K562 (cell line): ENCODE measurements around the gene KIF23. TPM values are rescaled to one million over a fixed set of nuclear protein-coding genes. Genes with fewer than 3 reads are reported as not detected.

Source experiments
- ATAC-seq: fragments of 200-7000 bp; cut with Tn5 transposase; 3 replicates; pipeline ENCODE4 v1.9.1; 2020; ENCODE audit warnings: moderate library complexity
- BruUV-seq: library from RNA; stranded (reverse); fragments of 400-500 nt; replicated peaks from 2 replicates; lab custom pipeline; 2021; lab: Mats Ljungman, UMichigan
- CTCF ChIA-PET: fragments of 300-600 bp; formaldehyde crosslinking; extraction: SDS; loops from one replicate; lab custom pipeline; 2021; ENCODE audit warnings: low intra/inter-chr PET ratio; lab: Yijun Ruan, JAX
- POLR2A ChIA-PET: fragments of 300-600, 350-650 bp; sonication (Branson Sonifier 250); formaldehyde crosslinking; extraction: SDS; loops from one replicate; lab custom pipeline; 2021; ENCODE audit warnings: antibody characterized with exemption, inconsistent platforms; lab: Yijun Ruan, JAX
- DNase-seq, 4 experiments: peaks; one replicate each; pipeline versions ENCODE4 v3.0.0 to v3.0.0-alpha.2; 2011 to 2018; ENCODE audit warnings: low spot score in 3 of 4, mixed read lengths in 3 of 4; ENCODE audit errors: extremely low read depth in 1 of 4
- FAIRE-seq: peaks from 2 replicates; lab custom pipeline; 2011; peaks lifted over from hg19 to GRCh38; lab: Jason Lieb, UNC
- H2AFZ ChIP-seq: 2 replicates; pipeline ENCODE4 v1.6.0; 2011; ENCODE audit warnings: low read depth, low read length, control low read depth, inconsistent platforms
- H3K27ac ChIP-seq: fragments of 200-600 bp; 3 replicates; pipeline ENCODE4 v1.8.0; 2011; ENCODE audit warnings: low read depth, mild to moderate bottlenecking, control low read depth, inconsistent platforms, low read length, moderate library complexity, mixed read lengths; ENCODE audit errors: extremely low read depth
- H3K27me3 ChIP-seq, 2 experiments: fragments of 300-600 bp in 1 of 2; 2 replicates in 1 of 2; 3 replicates in 1 of 2; pipeline versions ENCODE4 v1.6.0 to v1.8.0; 2011; ENCODE audit warnings: inconsistent platforms in 2 of 2, low read length in 2 of 2, mild to moderate bottlenecking in 1 of 2, mixed read lengths in 1 of 2, moderate library complexity in 1 of 2; ENCODE audit not compliant: control insufficient read depth in 2 of 2, insufficient read depth in 2 of 2
- H3K36me3 ChIP-seq: fragments of 300-600 bp; 3 replicates; pipeline ENCODE4 v1.8.0; 2011; ENCODE audit warnings: mild to moderate bottlenecking, low read length, inconsistent platforms; ENCODE audit not compliant: control insufficient read depth, insufficient read depth
- H3K4me1 ChIP-seq, 2 experiments: fragments of 200-600 bp in 1 of 2; replicated peaks in 1 of 2; 2 replicates in 1 of 2; 3 replicates in 1 of 2; pipeline versions ENCODE4 v1.5.1 to v1.8.0; 2011; ENCODE audit warnings: inconsistent platforms in 2 of 2, low read length in 2 of 2, mild to moderate bottlenecking in 1 of 2, mixed read lengths in 1 of 2, moderate library complexity in 1 of 2; ENCODE audit not compliant: control insufficient read depth in 2 of 2, insufficient read depth in 2 of 2
- H3K4me2 ChIP-seq: 2 replicates; pipeline ENCODE4 v1.6.1; 2011; ENCODE audit warnings: low read length, control low read depth, inconsistent platforms, mixed read lengths; ENCODE audit not compliant: insufficient read depth
- H3K4me3 ChIP-seq: fragments of 200-600 bp; sonication (generic), shearing (Covaris generic); 2 replicates; pipeline ENCODE4 v1.5.1; 2016; ENCODE audit warnings: control low read depth, inconsistent platforms
- H3K79me2 ChIP-seq: fragments of 200-600 bp; 3 replicates; pipeline ENCODE4 v1.8.0; 2011; ENCODE audit warnings: low read length, inconsistent platforms; ENCODE audit not compliant: control insufficient read depth, insufficient read depth
- H3K9ac ChIP-seq, 2 experiments: 2 replicates each; pipeline versions ENCODE4 v1.6.0 to v1.6.1; 2011; ENCODE audit warnings: low read depth in 2 of 2, low read length in 2 of 2, control low read depth in 1 of 2, inconsistent platforms in 1 of 2, mild to moderate bottlenecking in 1 of 2, mixed read lengths in 1 of 2; ENCODE audit not compliant: insufficient read depth in 1 of 2
- H3K9me1 ChIP-seq: one replicate; pipeline ENCODE4 v1.6.0; 2011; ENCODE audit warnings: inconsistent platforms, mild to moderate bottlenecking, low read length, moderate library complexity; ENCODE audit not compliant: control insufficient read depth, insufficient read depth
- H3K9me3 ChIP-seq: replicated peaks from 2 replicates; pipeline ENCODE4 v1.5.1; 2011; ENCODE audit warnings: low read depth, low read length, inconsistent platforms; ENCODE audit not compliant: control insufficient read depth, insufficient read depth
- H4K20me1 ChIP-seq: replicated peaks from 2 replicates; pipeline ENCODE4 v1.6.1; 2011; ENCODE audit warnings: low read length, inconsistent platforms, mixed read lengths; ENCODE audit not compliant: control insufficient read depth, insufficient read depth
- BCL6 ChIP-seq: fragments of 250-450 bp; sonication (Bioruptor Pico); IDR thresholded peaks from 2 replicates; pipeline ENCODE4 v1.4.0; 2020
- CBFA2T3 ChIP-seq: fragments of 450-650 bp; IDR thresholded peaks from 2 replicates; pipeline ENCODE4 v1.6.1; 2017
- DACH1 ChIP-seq: fragments of 450-650 bp; IDR thresholded peaks from 2 replicates; pipeline ENCODE4 v1.6.1; 2018; ENCODE audit not compliant: partially characterized antibody
- EGR1 ChIP-seq: fragments of 450-650 bp; conservative IDR thresholded peaks from 2 replicates; pipeline ENCODE4 v1.6.1; 2017; ENCODE audit warnings: mild to moderate bottlenecking
- MTA3 ChIP-seq: fragments of 450-650 bp; formaldehyde crosslinking; IDR thresholded peaks from 2 replicates; pipeline ENCODE4 v1.6.1; 2017; ENCODE audit warnings: mild to moderate bottlenecking, borderline replicate concordance
- NCOA1 ChIP-seq: fragments of 450-650 bp; IDR thresholded peaks from 2 replicates; pipeline ENCODE4 v1.6.1; 2016; ENCODE audit warnings: low read depth
- NEUROD1 ChIP-seq: fragments of 150-350 bp; IDR thresholded peaks from 2 replicates; pipeline ENCODE4 v1.6.1; 2014; ENCODE audit warnings: borderline replicate concordance, low read length, low read depth; ENCODE audit not compliant: partially characterized antibody
- NFE2 ChIP-seq: IDR thresholded peaks from 2 replicates; pipeline ENCODE4 v1.6.1; 2014; ENCODE audit warnings: antibody characterized with exemption, low read depth
- NR2C1 ChIP-seq, 2 experiments: fragments of 450-650 bp; IDR thresholded peaks; 2 replicates each; pipeline ENCODE4 v1.6.1; 2017; ENCODE audit warnings: mild to moderate bottlenecking in 2 of 2, antibody characterized with exemption in 1 of 2, inconsistent platforms in 1 of 2, missing compliant biosample characterization in 1 of 2, missing genetic modification characterization in 1 of 2
- SMARCB1 ChIP-seq: IDR thresholded peaks from 2 replicates; pipeline ENCODE4 v1.6.1; 2011; ENCODE audit warnings: improper control_type of control experiment, low read depth; ENCODE audit not compliant: insufficient read length
- SMARCE1 ChIP-seq: fragments of 450-650 bp; IDR thresholded peaks from 2 replicates; pipeline ENCODE4 v1.7.1; 2016; ENCODE audit warnings: mild to moderate bottlenecking
- TEAD1 ChIP-seq, 2 experiments: fragments of 450-650 bp in 1 of 2; sonication (generic) in 1 of 2; formaldehyde crosslinking; IDR thresholded peaks; 2 replicates each; pipeline versions ENCODE4 v1.4.0 to v1.8.0; 2020 to 2022; ENCODE audit warnings: mild to moderate bottlenecking in 2 of 2, missing genetic modification reagents in 1 of 2
- ZC3H11A ChIP-seq: IDR thresholded peaks from 2 replicates; pipeline ENCODE4 v1.6.1; 2012; ENCODE audit warnings: low read depth, low read length, improper control_type of control experiment
- ZNF143 ChIP-seq: sonication (generic); formaldehyde crosslinking; IDR thresholded peaks from 2 replicates; pipeline ENCODE4 v1.9.0; 2022; ENCODE audit warnings: mild to moderate bottlenecking, missing genetic modification reagents
- ZNF551 ChIP-seq: fragments of 250-450 bp; sonication (Bioruptor Pico); IDR thresholded peaks from 2 replicates; pipeline ENCODE4 v1.5.0; 2021; ENCODE audit warnings: mild to moderate bottlenecking, moderate library complexity
- ZSCAN32 ChIP-seq: fragments of 450-650 bp; formaldehyde crosslinking; IDR thresholded peaks from 2 replicates; pipeline ENCODE4 v1.4.0; 2020; ENCODE audit warnings: mild to moderate bottlenecking, moderate library complexity
- WGBS: fragments of 100-300 bp; shearing (Covaris generic); methylation state at CpG from one replicate; pipeline ENCODE4 v1.1.6; 2016; ENCODE audit warnings: low coverage, mixed read lengths; ENCODE audit not compliant: insufficient coverage; ENCODE audit errors: missing lambda C conversion rate; 5-methylcytosine and 5-hydroxymethylcytosine counted together
- in situ Hi-C: fragments of 300-500 bp; cut with MboI; formaldehyde crosslinking; loops from 4 replicates; pipeline ENCODE4 v1.15.0; 2018; ENCODE audit warnings: inconsistent platforms, mixed read lengths
- intact Hi-C: fragments of 100-400 bp; cut with micrococcal nuclease; formaldehyde crosslinking; loops from 2 replicates; pipeline ENCODE4 v1.14.2; 2022
- polyA plus RNA-seq, 8 experiments: library from polyadenylated mRNA; depleted of rRNA in 4 of 8; stranded (reverse) in 5 of 8; unstranded in 3 of 8; fragments of >200 nt; fragmentation: Nextera tagmentation in 2 of 8; fragmentation: Illumina TruSeq in 1 of 8; extraction: Ambion mirVana in 2 of 8; extraction: Trizol in 1 of 8; gene quantifications; 2 replicates each; pipeline versions ENCODE4 v1.2.1 to v1.2.3, GENCODE V29; 2011 to 2014; ENCODE audit warnings: inconsistent platforms in 1 of 8, missing spikeins in 1 of 8
- total RNA-seq, 7 experiments: library from RNA; depleted of rRNA in 6 of 7; stranded (reverse); fragments of >200 nt in 6 of 7; fragmentation: Illumina TruSeq in 2 of 7; extraction: Trizol in 2 of 7; gene quantifications; 2 replicates each; pipeline versions ENCODE4 v1.2.1 to v1.2.3, GENCODE V29; 2011 to 2021; ENCODE audit warnings: low replicate concordance in 1 of 7
- TF ChIP-seq, protein P1 (sequence below), 2 experiments: IDR thresholded peaks; 2 replicates each; pipeline ENCODE4 v1.6.1; 2011; ENCODE audit warnings: borderline replicate concordance in 1 of 2, control low read depth in 1 of 2, low read depth in 1 of 2, low read length in 1 of 2, mild to moderate bottlenecking in 1 of 2, mixed read lengths in 1 of 2, moderate library complexity in 1 of 2; ENCODE audit not compliant: insufficient read depth in 1 of 2, insufficient read length in 1 of 2, poor library complexity in 1 of 2, severe bottlenecking in 1 of 2; ENCODE audit errors: extremely low read depth in 1 of 2
- TF ChIP-seq, protein P2 (sequence below): fragments of 450-650 bp; formaldehyde crosslinking; conservative IDR thresholded peaks from 2 replicates; pipeline ENCODE4 v1.4.0; 2022; ENCODE audit warnings: mild to moderate bottlenecking, missing genetic modification characterization

Gene KIF23
- total and polyA plus RNA-seq, 9 of the 15 experiments (the other 6 are each of a cell fraction or from before 2014, with no cell fraction given) = 29.4 to 58.2 (median 41.9) TPM

DNA sequence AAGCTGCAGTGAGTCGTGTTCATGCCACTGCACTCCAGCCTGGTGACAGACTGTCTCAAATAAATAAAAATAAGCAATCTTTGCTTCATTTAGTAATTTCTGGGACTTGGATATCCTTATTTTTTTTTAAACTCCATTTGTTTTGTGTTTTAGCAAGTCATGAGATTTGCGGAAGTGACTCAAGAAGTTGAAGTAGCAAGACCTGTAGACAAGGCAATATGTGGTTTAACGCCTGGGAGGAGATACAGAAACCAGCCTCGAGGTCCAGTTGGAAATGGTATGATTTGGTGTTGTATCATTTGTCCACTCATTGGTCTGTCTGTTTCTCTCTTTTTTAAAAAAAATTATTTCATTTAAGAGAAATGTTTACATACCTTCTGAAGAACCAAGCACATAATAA, 21.8 kb downstream of the KIF23 start:
- no TSS peak for BruUV-seq
- H3K9ac ChIP-seq = no peak overlapping the region
- intact Hi-C loops (no loop called here), in situ Hi-C loops (no loop called here)
- no peak overlapping the region for H3K27ac ChIP-seq
- H3K4me3 ChIP-seq = no peak overlapping the region
- ChIA-PET POLR2A (interaction anchor here (0.7 to 1.0 kb wide), 3 partner anchors 12 to 882 kb away, joined by 3 to 9 read pairs (median 3); partner anchors contain the start of gene RPLP1), CTCF (no interaction called here)
- H3K36me3 ChIP-seq = peaks cover 92% of the 10 kb centered on the region
- no peaks in the 10 kb centered on the region for H3K27me3 ChIP-seq
- 92% methylated on average over 4 of the region's 4 CpGs for WGBS
- TF ChIP-seq CBFA2T3 (no peak), DACH1 (no peak), NCOA1 (no peak), NR2C1 (IDR thresholded peaks at IDR 0.05) (no peak), NR2C1 (tag; IDR thresholded peaks at IDR 0.05) (no peak), MTA3 (no peak), NFE2 (no peak), ZNF143 (CRISPR knock-in tag) (no peak), ZNF551 (CRISPR knock-in tag) (no peak), TEAD1 (CRISPR knock-in tag; IDR thresholded peaks at IDR 0.05) (no peak), BCL6 (CRISPR knock-in tag) (no peak), ZSCAN32 (CRISPR knock-in tag) (no peak), SMARCB1 (no peak), SMARCE1 (no peak), NEUROD1 (no peak), ZC3H11A (no peak), EGR1 (no peak)
- TF ChIP-seq, protein P1, sequence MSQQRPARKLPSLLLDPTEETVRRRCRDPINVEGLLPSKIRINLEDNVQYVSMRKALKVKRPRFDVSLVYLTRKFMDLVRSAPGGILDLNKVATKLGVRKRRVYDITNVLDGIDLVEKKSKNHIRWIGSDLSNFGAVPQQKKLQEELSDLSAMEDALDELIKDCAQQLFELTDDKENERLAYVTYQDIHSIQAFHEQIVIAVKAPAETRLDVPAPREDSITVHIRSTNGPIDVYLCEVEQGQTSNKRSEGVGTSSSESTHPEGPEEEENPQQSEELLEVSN (IDR thresholded peaks at IDR 0.05; ENCODE audit: borderline replicate concordance in 1 of 2, extremely low read depth in 1 of 2, insufficient read depth in 1 of 2, insufficient read length in 1 of 2, low read depth in 1 of 2, low read length in 1 of 2, poor library complexity in 1 of 2, severe bottlenecking in 1 of 2) = no peak
- TF ChIP-seq, protein P2, sequence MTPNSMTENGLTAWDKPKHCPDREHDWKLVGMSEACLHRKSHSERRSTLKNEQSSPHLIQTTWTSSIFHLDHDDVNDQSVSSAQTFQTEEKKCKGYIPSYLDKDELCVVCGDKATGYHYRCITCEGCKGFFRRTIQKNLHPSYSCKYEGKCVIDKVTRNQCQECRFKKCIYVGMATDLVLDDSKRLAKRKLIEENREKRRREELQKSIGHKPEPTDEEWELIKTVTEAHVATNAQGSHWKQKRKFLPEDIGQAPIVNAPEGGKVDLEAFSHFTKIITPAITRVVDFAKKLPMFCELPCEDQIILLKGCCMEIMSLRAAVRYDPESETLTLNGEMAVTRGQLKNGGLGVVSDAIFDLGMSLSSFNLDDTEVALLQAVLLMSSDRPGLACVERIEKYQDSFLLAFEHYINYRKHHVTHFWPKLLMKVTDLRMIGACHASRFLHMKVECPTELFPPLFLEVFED (CRISPR knock-in tag) = no peak
- DNase-seq = no peak
- H3K79me2 ChIP-seq = no peaks in the 10 kb centered on the region
- FAIRE-seq = no peak
- H3K9me1 ChIP-seq = no peaks in the 10 kb centered on the region
- H4K20me1 ChIP-seq = no peaks in the 10 kb centered on the region
- H3K9me3 ChIP-seq = no peaks in the 10 kb centered on the region
- ATAC-seq = no peak
- H3K4me2 ChIP-seq = no peak overlapping the region
- H3K4me1 ChIP-seq = no peaks in the 10 kb centered on the region
- H2AFZ ChIP-seq = no peak overlapping the region
